ENCODE data around the gene CDH22.

CDH22 gene

DNA sequence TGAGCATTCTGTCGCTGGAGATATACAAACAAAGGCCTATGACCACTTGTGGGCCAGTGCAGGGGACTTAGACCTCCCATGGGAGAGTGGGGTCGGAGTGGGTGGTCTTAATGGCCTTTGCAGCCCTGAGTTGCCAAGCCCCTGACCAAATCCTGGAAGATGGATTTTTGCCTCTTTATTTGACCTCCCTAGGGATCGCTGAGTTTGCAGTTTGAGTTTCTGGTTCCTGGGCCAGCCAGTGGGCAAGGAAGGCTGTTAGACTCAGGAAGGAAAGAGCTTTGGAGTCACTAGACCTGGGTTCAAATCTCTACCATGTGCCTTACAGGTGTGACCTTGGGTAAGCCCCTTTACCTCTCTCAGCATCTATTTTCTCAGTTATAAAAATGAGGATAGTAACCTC lies 96.0 kb downstream of the CDH22 start:
- DNase-seq = no peak

DNA sequence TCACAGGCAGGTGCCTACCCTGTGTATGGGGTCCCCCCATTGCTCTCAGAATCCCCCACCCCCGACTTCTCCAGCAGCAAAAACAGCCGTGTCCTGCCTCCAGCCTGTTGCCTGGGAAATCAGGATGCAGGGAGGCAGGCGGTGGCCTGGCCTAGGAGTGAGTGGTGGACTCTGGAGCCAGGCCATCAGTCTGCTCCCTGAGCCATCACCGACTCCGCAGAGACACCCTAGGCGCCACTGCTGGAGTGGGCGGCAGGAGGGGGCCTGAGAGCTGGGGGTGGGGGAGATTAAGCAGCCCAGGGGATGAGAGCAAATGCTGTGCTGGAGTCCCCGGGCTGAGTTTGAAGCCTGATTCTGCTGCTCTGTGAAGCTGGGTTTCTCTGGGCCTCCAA lies 97.0 kb downstream of the CDH22 start:
- no peak for DNase-seq

DNA sequence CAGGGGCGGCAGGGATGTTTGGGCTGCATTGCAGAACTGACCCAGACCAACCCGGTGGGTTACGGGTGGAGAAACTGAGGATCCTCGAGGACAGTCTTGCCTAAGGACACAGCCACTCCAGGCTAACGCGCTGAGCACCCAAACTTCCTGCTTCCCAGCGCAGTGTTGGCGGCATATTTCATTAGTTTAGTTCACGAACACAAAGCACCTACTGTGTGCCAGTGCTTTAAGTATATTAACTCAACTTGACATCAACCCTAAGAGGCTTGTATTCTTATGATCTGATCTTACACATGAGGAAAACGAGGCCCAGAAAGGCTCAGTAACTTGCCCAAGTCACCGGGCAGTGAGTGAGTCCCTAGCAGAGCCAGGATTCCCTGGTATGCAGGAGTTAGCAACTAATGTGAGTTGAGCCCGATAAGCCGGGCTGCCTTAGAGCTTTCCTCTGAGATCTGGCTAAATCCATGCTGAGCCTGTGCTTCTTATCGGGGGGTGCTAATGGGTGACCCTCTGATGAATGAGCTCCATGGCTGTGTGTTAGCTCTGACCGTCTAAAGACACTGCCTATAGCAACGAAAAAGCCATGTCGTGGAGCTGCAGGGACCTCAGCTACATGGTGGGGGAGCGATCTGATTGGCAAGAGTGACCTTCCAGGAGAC lies 97.5 kb downstream of the CDH22 start:
- DNase-seq = peak; percentile 29

DNA sequence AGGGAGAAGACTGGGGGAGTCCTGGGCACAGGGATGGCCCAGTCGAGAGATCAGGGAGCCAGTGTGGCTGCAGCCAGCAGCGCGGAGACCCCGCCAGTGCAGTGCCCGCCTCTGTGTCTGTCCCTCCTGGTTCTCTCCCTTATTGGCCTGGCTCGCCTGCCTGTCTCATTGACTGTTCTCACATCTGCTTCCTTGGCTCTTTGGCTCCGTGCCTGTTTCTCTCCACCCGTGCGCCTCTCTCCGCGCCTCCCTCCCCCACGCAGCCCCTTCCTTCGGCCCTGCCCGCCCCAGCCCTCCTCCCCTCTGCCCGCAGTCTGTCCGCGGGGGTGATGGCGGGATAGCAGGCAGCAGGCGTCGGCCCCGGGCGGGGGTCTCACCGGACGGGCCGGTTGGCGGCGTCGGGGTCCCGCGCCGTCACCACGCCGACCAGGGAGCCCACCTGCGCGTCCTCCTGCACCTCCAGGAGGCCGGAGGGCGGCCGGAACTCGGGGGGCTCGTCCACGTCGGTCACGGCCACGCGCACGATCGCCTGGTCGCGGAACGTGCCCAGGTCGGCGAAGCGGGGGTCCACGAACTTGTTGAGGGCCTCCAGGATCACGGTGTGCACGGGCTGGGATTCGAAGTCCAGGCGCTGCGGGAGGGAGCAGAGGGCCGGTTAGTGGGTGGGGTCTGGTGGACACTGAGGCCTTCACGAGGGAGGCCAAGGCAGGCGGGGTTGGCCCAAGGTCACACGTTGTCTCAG lies 98.2 kb downstream of the CDH22 start:
- peak; percentile 71 to 86 for DNase-seq

DNA sequence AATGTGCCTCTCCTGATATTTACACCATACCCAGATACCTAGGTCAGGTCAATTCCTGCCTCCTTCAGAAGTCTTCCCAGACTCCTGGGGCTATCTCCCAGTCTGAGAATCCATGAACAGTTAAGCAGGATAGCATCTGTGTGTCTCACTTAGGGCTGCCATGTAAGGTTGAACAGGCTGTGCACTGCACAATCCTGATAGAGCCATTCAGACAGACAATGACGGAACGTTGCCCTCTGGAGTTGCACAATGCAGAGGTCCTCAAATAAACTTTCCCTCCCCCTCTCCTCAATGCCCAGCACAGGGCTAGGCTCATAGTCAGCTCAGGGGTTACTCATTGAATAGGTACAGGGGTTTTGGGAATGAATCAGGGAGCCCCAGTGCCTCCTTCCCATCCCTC lies 100.5 kb downstream of the CDH22 start:
- no peak for DNase-seq

DNA sequence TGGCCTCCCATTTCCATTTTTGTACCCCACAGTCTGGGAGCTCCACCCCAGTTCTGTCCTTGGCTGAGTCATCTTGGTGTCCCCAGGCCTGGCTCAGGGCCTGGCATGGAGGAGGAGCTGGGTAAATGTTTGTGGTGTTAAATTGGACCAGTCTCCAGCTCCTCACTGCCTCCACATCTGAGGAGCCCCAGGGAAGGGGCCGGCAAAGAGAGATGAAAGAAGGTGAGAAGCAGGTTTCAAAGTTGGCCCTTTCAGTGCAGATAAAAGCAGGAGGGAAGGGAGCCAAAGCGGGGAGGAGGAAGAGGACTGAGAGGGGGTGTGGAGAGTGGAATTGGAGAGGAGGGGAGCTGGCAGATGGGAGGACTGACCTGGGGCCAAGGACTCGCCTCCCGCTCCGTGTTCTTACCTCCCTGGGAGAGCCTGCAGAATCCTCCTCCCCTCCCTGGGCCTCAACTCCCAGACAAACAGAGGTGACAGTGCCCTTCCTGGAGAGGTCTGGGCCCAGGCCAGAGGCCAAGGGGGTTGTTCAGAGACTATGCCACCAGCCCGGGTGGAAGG lies 101.2 kb downstream of the CDH22 start:
- DNase-seq = no peak

DNA sequence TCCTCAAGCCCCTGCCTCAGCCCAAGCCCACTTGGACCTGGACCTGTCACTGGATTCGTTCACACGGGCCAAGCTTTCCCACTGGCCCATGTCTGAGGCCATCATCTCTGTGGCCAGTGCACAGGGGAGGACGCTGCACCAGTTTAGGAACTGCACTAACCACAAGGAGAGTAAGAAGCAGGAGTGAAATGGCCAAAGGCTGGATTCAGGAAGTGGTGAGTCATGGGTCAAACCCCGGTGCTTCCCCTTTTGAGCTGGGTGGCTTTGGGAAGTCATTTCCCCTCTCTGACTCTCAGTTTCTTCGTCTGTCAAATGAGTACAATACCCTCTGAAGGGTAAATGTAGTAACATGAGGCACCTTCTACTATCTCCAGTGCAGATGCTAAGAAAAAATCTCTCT lies 102.3 kb downstream of the CDH22 start:
- DNase-seq = no peak

DNA sequence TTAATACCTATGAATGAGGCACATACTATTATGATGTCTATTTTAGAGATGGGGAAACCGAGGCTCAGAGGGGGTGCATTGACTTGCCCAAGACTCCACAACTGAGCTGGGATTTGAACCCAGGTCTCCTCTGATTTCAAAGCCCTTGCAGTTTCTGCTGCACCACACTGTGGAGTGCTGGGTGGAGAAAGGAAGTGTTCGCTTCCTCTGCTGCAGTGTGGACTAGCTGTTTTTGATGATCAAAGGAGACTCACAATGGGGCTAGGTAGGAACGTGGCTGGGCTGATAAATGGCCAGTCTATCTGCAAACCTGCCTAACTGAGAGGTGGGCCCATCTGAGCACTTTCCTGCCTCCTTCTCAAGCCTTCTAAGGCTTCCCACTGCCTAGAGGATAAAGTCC lies 102.9 kb downstream of the CDH22 start:
- no peak for DNase-seq

DNA sequence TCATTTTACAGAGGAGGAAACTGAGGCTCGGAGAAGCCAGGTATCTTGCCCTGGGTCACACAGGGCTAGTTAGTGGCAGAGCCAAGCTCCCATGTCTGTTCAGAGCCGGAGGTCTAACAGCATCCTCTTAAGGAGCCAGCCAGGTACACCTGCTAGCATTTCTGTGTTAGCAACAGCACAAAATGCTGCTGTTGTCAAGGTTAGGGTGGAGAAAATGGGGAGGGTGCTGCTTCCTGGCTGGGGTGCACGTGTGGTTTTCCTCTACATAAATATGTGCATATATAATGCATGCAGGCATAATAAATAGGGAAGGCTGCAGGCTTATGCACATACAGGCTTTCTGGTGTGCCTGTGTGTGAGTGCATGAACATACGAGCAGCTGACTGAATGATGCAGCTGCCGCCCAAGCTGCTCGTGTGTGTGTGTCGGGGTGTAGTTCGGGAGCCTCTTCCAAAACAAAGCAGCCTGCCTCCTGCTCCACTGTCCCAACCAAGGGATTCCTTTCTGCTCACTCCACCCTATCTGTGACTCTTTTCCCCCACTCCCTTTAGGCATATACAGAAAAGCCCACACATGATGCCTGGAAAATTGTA lies 103.6 kb downstream of the CDH22 start:
- DNase-seq = peak; percentile 26 to 65

DNA sequence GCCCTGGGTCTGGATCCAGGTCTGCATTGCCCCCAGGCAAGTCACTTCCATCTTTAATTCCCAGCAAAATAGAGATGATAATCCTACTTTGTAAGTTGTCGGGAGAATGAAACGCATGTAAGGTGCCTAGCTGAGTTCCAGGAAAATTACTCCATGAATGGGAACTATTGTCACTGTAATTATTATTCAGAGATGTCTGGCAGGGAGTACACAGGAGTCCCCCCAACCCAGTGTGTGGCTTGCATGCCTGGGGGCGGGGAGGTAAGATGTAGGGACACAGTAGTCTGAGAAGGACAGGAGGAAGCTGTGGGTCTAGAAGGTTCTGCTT lies 104.8 kb downstream of the CDH22 start:
- DNase-seq = no peak

DNA sequence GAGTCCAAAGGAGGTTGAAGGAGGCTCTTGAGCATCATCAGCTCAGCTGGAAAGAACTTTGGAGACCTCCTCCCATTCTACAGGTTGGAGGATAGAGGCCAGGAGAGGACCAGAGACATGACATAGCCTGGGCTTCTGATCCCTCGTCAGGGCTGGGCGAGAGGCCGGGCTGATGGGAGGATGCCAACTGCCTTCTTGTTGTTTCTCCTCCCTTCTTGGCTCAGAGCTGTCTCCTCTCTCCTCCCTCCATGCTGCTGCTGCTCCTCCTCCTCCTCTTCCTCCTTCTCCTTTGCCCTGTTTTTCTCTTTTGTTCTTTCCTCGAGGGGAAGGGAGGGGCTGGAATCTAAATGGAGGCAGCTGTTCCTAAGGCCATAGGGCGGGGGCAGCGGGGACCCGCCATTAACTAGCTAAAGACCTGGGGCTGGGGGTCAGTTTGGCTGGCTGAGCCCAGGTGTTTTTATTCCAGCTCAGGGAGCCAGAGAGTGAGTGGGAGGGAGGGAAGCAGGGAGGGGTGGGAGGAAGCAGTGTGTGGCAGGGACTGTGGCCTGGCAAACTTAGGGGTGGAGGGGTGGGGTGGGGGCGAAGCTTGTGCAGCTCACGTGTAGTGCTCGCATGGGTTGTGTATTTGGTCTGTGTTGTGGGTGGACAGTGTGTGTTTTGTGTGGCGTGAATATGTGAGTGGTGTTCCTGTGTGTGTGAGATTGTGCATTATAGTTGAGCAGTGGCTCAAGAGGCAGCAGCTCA lies 105.4 kb downstream of the CDH22 start:
- DNase-seq = no peak

DNA sequence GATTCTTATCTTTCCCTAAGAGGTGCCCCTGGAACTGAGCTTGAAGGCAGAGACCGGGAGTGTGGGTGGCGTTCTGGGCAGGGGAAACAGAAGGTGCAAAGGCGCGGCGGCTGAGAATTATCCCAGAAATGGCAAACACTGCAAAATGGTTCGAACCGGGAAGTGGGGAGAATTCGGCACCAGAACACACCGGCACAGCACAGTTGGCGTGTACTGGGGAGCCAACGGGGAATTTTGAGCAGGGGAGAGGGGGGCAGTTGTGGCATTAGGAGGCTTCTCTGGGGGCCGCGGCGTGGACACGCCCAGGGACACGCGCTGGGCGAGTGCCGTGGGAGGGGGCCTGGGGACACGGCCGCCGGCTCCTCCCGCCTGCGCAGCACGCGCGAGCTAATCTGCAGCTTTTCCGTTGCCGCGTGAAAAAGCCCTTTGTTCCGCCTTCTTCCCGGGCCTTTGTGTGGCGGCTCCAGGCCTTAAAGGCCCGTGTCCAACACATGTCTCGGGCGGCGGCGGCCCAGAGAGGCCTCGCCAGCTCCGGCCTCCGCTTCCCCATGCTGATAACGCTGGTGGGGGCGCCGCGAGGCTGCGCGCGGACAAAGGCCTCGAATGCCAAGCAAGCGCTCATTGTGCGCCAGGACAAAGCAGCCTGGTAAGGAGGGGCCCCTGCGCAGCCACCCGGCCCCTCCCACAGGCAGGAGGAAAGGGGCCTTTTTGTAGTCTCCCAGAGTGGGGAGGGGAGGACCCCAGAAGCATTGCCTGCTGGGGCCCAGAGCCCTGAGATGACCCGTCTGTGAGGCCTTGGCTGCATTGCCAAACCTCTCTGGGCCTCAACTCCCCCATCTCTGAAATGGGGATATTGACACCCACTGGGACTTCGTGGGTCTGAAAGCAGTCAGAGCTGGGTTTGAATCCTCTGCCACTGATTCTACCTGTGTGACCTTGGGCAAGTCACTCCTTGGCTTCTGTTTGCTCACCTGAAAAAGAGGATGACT lies 107.4 kb downstream of the CDH22 start:
- no peak for DNase-seq

DNA sequence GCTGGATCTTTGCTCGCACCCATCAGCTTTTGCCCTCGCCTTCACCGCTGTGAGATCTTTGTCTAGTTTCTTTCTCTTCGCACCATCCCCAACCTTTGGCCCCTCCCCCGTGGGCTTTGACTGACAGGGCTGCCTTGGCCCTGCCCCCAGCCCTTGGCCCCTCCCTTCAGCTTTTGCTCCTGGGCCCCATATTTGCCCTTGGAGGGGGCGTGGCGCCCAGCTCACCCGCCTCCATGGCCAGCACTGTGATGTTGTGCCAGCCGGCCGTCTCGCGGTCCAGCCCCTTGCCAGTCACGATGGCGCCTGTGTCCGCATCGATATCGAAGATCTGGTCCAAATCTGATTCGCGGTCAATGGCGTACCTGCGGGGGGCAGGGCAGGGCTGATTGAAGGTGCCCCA lies 109.1 kb downstream of the CDH22 start:
- DNase-seq = no peak

DNA sequence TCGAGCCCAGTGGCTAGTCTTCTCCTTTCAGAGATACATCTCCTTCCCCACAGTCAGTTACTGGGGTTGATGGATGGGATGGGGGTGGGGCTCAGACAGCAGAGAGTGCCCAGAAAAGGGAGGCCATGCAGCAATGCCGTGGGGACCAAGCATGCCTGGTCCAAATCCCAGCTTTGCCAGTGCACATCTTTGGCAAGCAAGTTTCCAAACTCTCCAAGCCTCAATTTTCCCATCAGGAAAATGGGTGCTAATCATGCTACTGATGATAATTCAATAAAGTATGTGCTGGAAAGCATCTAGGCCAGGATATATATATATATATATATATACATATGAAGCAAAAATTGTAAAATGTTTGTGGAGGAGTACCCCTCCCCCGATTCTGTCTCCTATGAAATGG lies 111.3 kb downstream of the CDH22 start:
- DNase-seq = no peak

DNA sequence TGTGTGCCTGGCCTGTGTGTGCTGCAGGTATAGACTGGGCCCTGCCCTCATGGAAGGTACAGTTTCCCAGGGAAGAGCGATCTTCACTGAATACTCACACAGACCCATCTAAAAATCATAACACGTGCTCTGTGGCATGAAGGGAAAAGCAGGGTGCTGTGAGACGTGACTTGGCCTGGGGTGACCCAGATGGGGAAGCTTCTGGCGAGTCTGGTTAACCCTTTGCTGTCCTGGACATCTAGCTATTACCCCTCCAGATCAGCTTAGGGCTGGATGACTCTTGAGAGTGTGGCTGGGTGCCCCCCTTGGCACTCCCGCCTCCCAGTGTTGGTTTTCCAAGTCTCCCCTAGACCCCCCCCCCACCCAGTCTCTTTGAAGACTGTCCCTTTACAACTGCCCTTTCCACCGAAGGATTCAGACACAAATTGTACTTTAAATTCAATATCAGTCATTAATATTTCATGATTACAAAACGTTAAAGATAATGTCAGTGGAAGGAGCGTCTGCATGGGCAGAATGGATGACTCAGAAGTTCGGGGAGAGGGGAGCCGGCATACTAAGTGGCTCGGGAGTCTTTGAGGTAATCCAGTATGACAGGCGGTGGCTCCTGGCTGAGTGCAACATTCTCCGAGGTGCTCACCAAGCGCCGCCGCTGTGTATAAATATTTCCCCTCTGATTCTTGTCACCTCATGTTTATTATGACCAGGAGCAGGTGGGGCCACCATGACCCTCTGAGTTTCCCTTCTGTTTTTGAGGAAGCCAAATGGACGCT lies 112.8 kb downstream of the CDH22 start:
- DNase-seq = peak in 1 of 2 experiments; percentile 38

DNA sequence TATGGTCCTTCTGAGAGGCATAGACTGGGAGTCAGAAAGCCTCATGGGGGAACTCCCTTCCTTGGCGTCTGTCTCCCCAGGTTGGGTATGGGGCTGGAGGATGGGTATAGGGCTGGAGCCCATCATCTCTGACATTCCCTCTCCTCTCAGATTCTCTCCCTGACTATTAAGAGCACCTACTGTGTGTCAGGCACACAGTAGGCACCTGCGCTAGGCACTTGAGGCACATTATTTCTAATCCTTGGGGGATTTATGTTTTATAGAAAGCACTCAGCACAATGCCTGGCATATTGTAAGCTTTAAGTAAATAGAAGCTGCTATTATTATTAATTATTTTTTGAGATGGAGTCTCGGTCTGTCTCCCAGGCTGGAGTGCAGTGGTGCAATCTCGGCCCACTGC lies 113.9 kb downstream of the CDH22 start:
- no peak for DNase-seq

DNA sequence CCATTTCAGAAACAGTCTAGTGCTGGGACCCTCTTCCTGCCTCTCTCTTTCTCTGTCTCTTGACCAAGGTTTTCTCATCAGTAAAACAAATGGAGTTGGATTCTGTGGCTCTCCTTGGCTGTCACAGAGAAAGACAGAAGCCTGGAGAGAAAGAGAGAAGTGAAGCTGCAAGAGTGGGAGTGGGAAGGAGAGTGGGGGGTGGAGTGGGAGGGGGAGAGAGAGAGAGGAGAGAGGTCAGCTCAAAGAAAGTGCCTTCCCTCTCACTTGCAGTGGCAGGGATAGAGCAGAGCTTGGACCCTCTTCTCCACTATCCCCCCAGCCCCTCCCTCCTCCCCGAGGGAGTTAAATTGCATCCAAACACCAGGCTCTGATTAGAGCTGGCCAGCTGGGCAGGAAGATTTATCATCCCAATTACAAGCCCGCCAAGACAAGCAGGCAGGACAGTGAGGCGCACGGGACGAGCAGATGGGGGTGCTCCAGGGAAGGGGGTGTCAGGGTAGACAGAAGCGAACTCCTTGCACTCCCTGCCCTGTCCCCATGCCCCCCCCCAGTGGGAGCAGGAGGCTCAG lies 115.8 kb downstream of the CDH22 start:
- DNase-seq = peak; percentile 47 to 89

DNA sequence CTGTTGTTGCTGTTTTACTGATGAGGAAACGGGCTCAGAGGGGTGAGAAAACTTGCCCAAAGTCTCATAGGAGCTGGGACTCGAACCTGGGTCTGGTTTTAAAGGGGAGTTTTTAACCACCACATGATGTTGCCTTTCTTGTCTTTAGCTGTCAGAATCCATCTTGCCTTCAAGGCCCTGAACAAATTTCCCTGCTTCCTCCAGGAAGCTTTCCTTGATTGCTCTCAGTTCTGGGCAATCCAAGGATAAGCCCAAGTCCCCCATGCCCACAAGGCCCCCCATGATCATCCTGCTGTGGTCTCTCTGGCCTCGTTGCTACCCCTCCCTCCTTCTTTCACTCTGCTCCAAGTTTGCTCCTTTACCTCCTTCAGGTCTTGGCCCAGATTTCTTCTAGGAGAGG lies 116.7 kb downstream of the CDH22 start:
- DNase-seq = no peak

DNA sequence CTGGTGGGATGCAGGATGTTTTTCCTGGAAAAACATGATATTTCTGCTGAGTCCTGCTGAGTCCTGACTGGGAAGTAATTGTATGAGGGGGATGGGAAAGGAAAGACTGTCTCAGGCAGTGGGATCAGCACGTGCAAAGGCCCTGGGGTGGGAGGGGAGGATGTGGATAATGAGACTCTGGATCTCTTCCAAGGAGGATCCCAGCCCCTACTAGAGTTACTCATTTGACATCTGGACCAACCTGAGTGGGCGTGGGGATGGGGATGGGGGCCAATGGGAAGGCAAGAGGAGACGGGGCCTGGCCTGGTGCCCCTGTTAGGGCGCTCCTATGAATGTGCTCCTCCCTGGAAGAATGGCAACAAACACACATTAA lies 117.1 kb downstream of the CDH22 start:
- peak in 1 of 2 experiments; percentile 24 for DNase-seq

DNA sequence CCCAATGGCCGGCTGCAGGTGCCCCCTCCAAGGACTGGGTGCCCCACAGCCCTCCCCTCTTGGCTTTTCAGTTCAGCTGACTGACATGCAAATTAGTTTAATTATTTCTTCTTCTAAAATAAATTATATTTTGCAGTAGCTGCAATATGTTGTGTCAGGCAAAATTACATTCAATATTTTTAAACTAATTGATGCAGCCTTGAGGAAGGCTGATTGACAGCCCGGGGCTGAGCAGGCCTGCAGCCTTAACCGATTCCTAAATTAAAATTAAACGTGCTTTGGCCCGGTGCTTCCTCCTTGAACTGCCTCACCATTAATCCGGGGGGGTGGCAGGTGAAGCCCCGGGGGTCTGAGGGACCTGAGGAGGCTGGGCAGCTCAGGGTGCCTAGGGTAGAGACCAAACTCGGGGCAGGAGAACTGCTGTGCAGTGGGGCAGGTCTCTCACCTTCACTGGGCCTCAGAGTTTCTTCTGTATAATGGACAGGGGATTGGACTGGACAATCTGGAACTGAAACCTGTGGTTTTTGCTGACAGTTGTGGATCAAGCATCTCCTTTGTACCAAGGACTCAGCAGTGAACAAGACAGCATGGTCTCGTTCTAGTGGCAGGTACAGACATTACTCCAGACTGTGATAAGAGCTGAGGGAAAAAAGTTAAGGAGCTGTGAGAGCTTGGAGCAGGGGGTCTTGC lies 117.7 kb downstream of the CDH22 start:
- no peak for DNase-seq
